Bronchial epithelial cell (primary cell): ENCODE data around the gene NEO1. TPM values are rescaled to one million over a fixed set of nuclear protein-coding genes. Genes with fewer than 3 reads are reported as not detected.

ENCODE experiments used
- DNase-seq: peaks from one replicate; pipeline ENCODE4 v3.0.0-alpha.2; 2010; ENCODE audit warnings: low read depth
- FAIRE-seq: peaks from 2 replicates; lab custom pipeline; 2011; peaks lifted over from hg19 to GRCh38; lab: Jason Lieb, UNC
- H3K27me3 ChIP-seq: 2 replicates; pipeline ENCODE4 v1.5.1; 2011; ENCODE audit warnings: low read length; ENCODE audit not compliant: control insufficient read depth, insufficient read depth
- H3K36me3 ChIP-seq: 2 replicates; pipeline ENCODE4 v1.5.1; 2011; ENCODE audit warnings: low read length; ENCODE audit not compliant: control insufficient read depth, insufficient read depth
- H3K4me3 ChIP-seq: 2 replicates; pipeline ENCODE4 v1.5.1; 2011; ENCODE audit warnings: mild to moderate bottlenecking, low read depth, low read length, control low read depth
- total RNA-seq: library from RNA; depleted of rRNA; stranded (reverse); fragments of >200 nt; gene quantifications from 2 replicates; pipeline ENCODE4 v1.2.1, GENCODE V29; 2014
- TF ChIP-seq, protein P1 (sequence below): IDR thresholded peaks from 2 replicates; pipeline ENCODE4 v1.5.1; 2011; ENCODE audit warnings: mild to moderate bottlenecking, moderate library complexity, low read length, control low read depth, inconsistent platforms; ENCODE audit not compliant: insufficient read depth, severe bottlenecking

The NEO1 gene
- total RNA-seq, 1 donor from 2014 or later, result 10.5 TPM

DNA sequence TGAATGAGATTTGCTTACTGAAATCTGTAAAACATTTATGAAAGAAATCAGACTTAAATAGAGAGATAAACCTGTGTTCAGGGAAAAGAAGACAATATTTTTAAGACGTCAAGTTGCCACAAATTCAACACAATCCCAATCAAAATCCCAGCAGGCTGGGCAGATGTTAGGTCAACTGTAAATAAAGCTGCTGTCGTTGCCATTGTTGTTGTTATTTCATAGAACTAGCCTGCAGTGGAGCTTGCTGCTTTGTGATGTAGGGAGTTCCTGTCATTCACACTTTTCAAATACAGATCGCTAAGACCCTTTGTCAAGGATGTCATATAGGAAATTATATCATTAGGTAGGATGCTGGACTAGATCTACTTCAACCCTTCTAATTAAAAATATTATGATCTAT is 123.1 kb downstream of the NEO1 start:
- H3K4me3 ChIP-seq, result no peak overlapping the region
- TF ChIP-seq, protein P1, sequence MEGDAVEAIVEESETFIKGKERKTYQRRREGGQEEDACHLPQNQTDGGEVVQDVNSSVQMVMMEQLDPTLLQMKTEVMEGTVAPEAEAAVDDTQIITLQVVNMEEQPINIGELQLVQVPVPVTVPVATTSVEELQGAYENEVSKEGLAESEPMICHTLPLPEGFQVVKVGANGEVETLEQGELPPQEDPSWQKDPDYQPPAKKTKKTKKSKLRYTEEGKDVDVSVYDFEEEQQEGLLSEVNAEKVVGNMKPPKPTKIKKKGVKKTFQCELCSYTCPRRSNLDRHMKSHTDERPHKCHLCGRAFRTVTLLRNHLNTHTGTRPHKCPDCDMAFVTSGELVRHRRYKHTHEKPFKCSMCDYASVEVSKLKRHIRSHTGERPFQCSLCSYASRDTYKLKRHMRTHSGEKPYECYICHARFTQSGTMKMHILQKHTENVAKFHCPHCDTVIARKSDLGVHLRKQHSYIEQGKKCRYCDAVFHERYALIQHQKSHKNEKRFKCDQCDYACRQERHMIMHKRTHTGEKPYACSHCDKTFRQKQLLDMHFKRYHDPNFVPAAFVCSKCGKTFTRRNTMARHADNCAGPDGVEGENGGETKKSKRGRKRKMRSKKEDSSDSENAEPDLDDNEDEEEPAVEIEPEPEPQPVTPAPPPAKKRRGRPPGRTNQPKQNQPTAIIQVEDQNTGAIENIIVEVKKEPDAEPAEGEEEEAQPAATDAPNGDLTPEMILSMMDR, result no peak
- H3K27me3 ChIP-seq, result no peaks in the 10 kb centered on the region
- no peak for FAIRE-seq
- DNase-seq, result no peak
- H3K36me3 ChIP-seq, result no peaks in the 10 kb centered on the region

DNA sequence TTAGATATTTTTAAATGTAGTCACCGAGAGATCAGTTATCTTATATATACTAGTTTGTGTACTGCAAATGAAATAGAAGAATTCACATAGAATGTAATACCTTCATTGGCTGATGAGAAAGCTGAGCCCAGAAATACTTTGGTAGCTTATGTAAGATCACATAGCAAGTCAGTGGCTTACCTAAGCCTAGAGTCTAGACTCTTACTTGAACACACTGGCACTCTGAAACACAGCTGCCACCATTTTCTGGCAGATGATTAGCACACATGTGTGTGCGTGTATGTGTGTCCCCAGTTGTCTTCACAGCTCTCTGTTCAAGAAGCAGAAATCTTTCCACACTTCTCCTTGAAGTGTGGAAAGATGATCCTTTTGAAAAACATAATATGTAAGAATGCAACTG is 124.3 kb downstream of the NEO1 start:
- TF ChIP-seq, protein P1, result no peak
- no peaks in the 10 kb centered on the region for H3K36me3 ChIP-seq
- H3K27me3 ChIP-seq, result no peaks in the 10 kb centered on the region
- DNase-seq (no peak), FAIRE-seq (no peak)
- H3K4me3 ChIP-seq, result no peak overlapping the region

DNA sequence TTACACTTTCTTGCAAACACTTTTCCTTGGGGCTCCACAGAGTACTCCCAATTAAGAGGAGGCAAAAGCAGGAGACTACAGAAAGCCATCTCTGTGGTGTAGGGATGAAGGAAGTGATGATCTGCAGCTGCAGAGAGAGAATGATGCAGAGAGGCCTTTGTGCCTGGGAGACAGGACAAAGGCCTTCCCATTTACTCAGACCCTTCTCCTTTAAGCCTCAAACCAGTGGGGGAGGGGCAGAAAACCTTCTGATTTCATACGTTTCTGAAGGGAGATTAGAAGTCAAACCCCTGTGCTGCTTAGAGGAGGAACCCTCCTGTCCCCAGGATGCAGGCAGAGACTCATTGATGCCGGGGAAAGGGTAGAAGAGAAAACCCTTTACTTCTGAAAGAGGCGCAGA is 130.8 kb downstream of the NEO1 start:
- H3K4me3 ChIP-seq, result no peak overlapping the region
- H3K27me3 ChIP-seq, result no peaks in the 10 kb centered on the region
- TF ChIP-seq, protein P1, result no peak
- FAIRE-seq (no peak), DNase-seq (no peak)
- no peaks in the 10 kb centered on the region for H3K36me3 ChIP-seq

DNA sequence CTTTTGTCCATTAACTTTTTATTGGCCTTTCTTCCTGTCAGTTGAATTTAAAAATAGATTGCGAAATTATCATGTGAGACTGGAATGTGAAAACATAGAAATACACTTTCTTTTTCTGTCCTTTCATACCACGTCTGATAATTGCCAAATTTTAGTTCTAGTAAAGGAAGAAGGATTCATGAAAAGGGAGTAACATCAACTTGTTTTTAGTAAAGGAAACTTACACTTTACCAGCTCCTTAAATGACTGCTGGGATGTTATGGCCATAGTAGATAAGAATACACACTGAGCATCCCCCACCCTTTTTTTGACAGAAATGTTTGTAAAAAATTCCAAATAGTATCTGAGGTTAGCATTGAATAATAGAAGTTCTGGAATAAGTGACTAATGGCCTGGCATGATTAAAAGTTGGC is 137.9 kb downstream of the NEO1 start:
- H3K36me3 ChIP-seq, result no peaks in the 10 kb centered on the region
- no peak overlapping the region for H3K4me3 ChIP-seq
- no peaks in the 10 kb centered on the region for H3K27me3 ChIP-seq
- DNase-seq (no peak), FAIRE-seq (no peak)
- TF ChIP-seq, protein P1, result no peak

DNA sequence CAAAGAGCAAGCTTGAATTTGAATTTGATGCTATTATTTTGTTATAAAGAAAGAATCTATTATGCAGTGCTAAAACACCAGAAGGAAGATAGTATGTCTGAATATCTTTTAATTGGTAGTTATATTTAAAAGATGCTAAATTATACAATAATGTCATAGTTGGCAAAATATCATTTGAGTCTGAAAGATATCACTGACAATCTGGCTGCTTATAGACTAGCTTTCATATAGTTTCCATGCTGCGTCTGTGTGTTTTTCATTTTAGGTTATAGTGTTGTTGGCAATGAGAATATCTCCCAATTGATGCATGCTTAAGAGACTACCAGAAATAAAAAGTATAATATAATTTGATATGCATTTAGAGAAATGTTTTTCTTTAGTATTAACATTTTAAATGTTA is 142.9 kb downstream of the NEO1 start:
- FAIRE-seq, result no peak
- Histone ChIP-seq H3K27me3 (no peaks in the 10 kb centered on the region), H3K36me3 (no peaks in the 10 kb centered on the region), H3K4me3 (no peak overlapping the region)
- TF ChIP-seq, protein P1, result no peak
- DNase-seq, result no peak

DNA sequence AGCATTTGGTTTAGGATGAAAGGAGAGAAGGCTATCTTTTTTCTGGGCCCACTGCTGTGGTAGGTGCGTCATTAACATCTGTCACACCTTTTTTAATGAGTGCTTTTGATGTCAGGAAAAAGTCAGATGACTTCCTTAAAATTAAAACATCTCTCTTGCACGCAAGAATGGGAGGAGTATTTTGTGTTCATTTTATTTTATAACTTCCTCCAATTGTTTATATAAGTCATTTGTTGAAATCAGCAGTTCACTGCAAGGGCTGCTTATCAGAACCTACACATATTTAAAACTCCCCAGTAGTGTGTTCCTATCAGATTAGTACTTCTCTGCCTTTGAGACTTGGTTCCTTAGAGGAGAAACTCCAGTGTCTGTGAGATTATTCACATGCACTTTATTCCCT is 143.8 kb downstream of the NEO1 start:
- Histone ChIP-seq H3K27me3 (no peaks in the 10 kb centered on the region), H3K36me3 (no peaks in the 10 kb centered on the region), H3K4me3 (no peak overlapping the region)
- DNase-seq (no peak), FAIRE-seq (no peak)
- TF ChIP-seq, protein P1, result no peak
